Measurements from ENCODE around the gene TRMT2A. TPM values are rescaled to one million over a fixed set of nuclear protein-coding genes. Genes with fewer than 3 reads are reported as not detected.
A peak's percentile ranks its signal among the peaks of the same experiment; 100 is the strongest.

The TRMT2A gene
- total RNA-seq, 1 donor from 2014 or later, result 31.8 TPM

DNA sequence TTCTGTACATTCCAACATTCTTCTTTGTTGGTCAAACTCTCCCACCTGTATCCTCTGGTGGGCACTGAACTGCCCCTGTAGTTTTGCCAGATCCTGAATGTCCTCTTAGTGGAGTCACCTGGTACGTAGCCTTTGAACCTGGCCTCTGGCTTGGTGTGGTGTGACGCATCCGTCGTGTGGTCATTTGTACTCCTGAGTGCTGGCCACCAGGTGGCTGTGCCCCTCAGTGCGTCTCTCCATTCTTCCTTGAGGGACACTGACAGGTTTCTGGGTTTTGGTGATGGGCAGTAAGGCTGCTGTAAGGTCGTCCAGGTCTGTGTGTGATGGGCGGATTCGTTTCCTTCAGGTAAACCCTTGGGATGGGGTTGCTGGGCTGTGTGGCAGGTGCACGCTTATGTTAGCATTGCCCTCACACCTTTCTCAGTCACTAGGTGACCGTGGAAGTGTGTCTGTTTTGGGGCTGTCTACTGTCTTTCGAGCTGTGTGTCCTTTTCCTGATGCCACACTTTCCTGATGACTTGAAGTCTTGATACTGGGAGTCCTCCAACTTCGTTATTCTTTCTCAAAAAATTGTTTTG is 14.7 kb downstream of the TRMT2A start:
- ATAC-seq, result no peak

GRCh38 chr22:20101638-20102037 is 15.4 kb downstream of the TRMT2A start:
- ATAC-seq, result no peak

- ATAC-seq, result no peak
These were observed 17.8 kb downstream of the TRMT2A start for GRCh38 chr22:20099099-20099711.

DNA sequence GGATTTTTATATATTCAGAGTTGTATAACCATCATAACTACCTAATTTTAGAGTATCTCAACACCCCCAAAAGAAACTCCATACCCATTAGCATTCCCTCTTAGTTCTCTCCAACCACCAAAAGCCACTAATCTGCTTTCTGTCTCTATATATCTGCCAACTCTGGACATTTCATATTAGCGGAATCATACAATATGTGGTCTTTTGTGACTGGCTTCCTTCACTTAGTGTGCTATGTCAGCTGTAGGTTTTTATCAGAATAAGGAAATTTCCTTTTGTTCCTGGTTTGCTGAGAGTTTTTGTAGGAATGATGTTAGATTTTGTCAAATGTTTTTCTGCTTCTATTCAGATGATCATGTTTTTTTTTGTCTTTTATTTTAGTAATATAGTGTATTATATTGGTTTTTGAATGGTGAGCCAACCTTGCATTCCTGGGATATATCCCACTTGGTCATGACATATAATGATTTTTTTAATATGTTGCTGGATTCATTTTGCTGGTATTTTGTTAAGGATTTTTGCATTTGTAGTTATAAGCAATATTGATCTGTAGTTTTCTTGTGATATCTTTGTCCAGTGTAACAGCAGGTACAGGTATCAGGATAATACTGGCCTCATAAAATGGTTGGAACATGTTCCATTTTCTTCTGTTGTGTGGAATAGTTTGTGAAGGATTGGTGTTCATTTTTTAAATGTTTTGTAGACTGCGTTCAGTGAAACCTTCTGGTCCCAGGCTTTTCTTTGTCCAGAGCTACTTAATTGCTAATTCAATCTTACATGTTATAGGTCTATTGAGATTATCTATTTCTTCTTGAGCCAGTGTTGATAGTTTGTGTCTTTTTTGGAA is 20.2 kb downstream of the TRMT2A start:
- no peak for ATAC-seq

DNA sequence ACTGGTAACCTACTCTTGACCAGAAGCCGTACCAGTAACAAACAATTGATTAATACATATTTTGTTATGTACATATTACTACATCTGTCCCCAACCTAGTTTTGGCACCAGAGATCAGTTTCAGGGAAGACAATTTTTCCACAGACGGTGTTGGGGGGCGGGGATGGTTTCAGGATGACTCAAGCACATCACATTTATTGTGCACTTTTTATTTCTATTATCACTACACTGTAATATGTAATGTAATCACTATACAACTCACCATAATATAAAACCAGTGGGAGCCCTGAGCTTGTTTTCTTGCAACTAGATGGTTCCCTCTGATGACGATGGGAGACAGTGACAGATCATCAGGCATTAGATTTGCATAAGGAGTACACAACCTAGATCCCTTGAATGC is 21.5 kb downstream of the TRMT2A start:
- no peak for ATAC-seq

GRCh38 chr22:20094197-20094807 is 22.7 kb downstream of the TRMT2A start:
- ATAC-seq, result peak; percentile 12

DNA sequence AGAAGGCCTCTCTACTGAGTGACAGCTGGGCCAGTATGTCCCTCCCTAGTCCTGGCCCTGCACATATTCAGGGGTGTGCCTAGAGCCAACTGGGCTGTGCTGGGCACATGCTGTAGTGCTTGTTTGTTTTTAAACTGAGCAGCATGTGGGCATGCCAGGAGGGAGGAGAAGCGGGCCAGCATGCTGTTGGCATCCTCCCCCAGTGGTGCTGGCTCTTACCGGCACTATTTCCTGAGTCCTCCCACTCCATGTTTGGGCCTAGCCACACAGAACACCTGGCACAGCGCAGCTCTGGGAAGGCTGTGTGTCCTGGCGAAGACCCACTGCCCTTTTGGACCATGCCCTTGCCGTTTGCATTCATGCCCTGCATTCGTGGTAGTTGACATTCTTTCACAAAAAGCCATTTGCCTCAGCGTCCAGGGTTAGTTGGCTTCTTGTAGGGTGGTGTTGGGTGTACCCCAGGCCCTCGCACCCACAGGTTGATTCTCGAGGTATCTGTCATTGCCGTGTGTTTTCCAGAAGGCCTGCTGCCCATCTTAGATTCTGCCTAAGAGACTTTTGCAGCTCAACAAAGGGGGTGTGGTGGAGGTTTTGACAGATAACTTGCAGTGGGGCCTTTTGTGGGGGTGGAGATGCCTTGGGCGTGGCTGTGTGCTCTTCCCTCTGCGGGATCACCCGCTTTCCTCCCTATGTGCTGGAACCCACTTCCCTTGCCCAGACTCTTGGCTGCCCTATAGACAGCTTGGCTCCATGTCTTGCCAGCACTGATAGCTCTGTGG is 23.4 kb downstream of the TRMT2A start:
- no peak for ATAC-seq

DNA sequence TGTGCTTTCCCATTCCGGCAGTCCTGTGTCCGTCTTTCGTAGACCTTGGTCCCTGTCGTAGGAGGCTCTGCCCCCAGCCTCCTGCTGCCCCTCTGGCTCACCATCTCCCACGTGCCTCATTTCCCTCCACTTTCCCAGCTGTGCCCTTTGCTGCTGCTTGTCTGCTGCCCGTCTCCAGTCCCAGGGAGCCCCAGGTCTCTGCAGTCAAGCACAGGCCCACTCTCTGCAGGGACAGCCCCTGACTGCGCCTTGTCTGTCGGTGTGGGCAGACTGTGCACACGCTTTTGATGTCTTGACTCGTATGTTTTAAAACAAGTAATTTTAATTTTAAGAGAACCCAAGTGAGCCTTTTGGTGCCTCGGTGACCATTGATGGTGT is 24.6 kb downstream of the TRMT2A start:
- no peak for ATAC-seq

DNA sequence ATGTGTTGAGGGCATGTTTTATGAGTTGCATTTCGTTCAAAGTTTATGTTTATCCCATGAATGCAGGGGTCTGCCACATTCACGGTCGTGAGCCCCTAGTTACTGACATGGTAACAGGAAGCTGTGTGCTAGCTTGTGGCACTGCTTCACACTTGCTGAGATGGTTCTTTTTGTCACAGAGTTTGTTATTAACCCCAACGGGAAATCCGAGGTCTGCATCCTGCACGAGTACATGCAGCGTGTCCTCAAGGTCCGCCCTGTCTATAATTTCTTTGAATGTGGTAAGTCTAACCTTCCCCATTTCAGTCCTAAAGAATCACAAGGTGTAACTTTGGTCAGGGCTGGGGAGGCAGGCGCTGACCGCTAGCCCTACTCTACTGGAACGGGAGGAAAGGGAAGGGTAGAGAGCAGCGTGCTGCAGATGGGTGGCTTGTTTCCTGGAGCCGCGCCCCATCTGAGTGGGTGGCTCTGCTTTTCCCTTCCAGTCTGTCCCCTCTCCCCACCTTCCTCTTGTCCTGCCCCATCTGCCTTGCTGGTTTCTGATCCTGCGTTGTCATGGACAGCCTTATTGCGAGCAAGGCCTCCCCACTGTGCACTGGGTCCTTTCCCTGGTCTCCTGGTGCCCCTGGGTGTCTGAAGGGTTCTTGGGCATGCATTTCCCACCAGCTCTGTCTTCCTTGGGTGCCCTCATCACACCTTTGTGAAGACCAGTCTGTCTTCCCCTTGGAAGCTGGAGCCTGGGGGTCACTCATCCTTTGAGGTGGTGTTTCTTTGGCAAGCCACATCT is 25.1 kb downstream of the TRMT2A start:
- ATAC-seq, result peak; percentile 6

- ATAC-seq, result no peak
These were observed 26.2 kb downstream of the TRMT2A start for GRCh38 chr22:20090730-20091240.

GRCh38 chr22:20089977-20090729 is 26.9 kb downstream of the TRMT2A start:
- peak; percentile 21 for ATAC-seq

- ATAC-seq, result no peak
These were observed 27.6 kb downstream of the TRMT2A start for GRCh38 chr22:20089226-20089976.

GRCh38 chr22:20088263-20088648 is 28.8 kb downstream of the TRMT2A start:
- no peak for ATAC-seq

DNA sequence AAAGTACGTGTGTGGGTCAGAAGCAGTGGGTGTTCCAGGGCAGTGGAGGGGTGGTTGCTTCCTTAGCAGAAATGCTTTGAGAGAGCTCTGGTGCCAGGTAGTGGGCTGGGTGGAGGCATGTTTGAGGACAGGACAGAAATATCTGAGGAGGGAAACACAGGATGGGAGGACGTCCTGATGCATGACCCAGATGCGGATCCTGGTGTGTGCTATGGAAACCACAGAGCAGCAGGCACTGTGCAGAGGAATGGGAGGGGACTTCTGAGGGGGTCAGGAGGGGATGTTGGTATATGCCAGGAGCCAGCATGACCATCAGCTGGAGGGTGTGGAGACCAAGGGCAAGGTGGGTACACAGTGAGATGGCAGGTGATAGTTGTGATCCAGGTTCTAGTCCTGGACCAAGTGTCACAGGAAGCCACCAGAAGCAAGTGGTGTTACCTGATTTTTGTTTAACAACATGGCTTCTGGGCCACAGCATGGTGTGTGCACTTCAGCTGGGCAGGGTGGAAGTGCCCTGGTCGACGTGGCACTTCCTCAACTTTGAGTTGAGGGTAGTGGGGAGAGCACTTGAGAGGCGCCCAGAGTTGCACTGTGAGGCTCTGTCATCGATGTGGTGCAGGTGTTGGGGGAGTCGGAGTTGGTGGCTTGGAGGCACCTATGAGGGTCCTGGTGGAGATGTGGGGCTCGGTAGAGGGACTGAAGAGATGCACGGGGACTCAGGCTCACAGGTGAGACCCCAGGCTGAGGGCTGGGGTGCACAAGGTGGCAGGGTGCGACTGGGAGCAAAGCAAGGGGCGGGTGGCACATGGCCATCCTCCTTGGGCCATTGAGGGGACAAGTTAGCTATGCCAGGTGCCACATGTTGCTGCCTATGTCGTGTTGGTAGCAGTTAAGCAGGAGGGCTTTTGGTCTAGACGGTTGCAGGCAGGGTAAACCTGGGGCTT is 29.4 kb downstream of the TRMT2A start:
- ATAC-seq, result no peak

DNA sequence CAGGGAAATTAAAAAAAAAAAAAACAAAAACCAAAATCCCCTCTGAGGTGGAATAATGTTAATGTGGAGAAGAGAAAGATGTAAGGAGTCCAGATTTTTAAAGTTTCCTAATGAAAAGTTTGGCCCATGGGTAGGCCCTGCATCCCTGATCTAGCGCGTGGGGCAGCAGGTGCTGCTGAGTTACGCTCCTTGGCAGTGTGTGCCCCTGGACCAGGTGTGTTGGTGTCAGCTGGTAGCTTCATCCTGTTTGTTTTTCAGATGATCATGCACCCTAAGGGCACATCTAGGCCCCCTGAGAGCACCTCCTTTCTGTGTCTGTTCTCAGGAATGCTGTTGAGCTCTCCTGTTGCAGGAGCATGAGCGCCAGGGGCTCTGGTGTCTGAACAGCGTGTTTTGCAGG is 30.3 kb downstream of the TRMT2A start:
- ATAC-seq, result no peak

DNA sequence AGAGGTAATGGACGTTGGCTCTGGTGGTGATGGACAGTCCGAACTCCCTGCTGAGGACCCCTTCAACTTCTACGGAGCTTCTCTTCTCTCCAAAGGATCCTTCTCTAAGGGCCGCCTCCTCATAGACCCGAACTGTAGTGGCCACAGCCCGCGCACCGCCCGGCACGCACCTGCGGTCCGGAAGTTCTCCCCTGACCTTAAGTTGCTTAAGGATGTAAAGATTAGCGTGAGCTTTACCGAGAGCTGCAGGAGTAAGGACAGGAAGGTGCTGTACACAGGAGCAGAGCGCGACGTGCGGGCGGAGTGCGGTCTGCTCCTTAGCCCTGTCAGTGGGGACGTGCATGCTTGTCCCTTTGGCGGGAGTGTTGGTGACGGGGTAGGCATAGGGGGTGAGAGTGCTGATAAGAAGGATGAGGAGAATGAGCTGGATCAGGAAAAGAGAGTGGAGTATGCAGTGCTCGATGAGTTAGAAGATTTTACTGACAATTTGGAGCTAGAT is 30.9 kb downstream of the TRMT2A start:
- ATAC-seq, result no peak

DNA sequence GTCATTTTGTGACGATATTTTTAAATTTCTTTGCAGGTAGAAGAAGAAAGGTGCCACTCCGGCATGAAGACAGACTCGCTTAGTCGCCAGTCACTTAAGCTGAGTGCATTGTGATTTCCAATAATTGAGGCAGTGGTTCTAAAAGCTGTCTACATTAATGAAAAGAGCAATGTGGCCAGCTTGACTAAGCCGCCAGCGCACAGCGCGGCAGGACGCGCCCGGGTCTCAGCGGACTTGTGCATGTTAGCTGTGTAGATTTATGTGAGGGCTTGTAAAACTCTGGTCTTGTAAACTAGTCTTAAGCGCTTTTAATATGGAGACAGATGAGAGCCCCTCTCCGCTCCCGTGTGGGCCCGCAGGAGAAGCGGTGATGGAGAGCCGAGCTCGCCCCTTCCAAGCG is 31.4 kb downstream of the TRMT2A start:
- ATAC-seq, result no peak

- no peak for ATAC-seq
These were observed 32.2 kb downstream of the TRMT2A start for GRCh38 chr22:20084547-20085413.

All from esophagus mucosa (tissue), 1 donor.